NCI-H510A (cell line): ENCODE results near the gene CFAP97.
"Not testable (repeated sequence)": the region's sequence is repeated elsewhere in the genome, so short reads cannot be mapped to it uniquely, and the experiment has no call there.

Experiments
- DNase-seq: peaks from one replicate; lab custom pipeline; 2025; lab: John Stamatoyannopoulos, UW

The CFAP97 gene

DNA sequence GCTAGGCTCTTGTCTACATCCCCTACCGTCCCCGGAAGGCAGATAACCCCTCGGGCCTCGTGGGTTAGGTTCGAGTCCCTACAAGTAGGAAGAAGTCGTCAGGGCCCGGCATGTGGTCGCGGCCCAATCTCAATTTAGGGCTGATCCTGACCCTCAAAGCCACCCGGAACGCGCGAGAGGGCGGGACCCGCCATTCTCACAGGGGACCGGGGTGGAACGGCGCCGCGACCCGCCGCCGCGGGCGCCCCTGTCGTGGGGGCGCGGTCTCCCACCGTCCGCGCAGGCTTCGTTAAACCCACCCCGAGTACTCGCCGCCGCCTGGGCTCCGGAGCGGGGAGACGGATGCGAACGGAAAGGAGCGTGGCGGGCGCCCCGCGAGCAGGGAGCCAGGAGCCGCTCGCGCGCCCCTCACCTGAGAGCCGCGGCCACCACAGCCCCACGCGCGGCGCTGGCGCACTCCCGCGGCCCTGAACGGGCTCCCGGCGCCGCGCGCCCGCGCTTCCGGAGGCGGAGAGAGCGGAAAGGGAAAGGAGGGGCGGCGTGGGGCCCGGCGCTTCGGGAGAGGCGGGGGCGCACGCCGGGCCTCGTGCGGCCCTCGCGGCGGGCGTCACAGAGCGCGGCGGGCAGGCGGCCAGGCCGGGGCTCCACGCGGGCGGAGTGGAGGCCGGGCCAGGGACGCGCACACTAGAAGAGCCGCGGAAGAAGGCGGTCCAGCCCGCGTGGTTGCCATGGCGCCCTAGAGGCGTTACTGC is at the start of gene CFAP97:
TSS of gene CFAP97 (minus strand) at position 515 of the 752 bp plus-strand sequence. CDS start 12,804 bp downstream, outside the sequence.
- peak; percentile 32 for DNase-seq

DNA sequence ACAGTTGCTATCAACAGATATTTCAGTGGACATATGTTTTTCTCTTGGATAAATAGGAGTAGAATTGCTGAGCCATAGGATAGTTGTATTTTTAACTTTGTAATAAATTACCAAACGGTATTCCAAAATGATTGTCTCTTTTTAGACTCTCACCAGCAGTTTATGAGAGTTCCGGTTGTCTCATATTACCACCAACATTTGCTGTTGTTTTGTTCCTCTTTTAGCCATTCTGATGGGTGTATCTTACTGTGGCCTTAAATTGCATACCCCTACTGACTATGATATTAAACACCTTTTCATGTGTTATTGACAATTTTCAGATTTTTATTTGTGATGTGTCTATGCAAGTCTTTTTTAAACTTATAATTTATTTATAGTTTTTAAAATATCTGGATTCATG is 45.3 kb upstream of the CFAP97 start:
- DNase-seq, result no peak

DNA sequence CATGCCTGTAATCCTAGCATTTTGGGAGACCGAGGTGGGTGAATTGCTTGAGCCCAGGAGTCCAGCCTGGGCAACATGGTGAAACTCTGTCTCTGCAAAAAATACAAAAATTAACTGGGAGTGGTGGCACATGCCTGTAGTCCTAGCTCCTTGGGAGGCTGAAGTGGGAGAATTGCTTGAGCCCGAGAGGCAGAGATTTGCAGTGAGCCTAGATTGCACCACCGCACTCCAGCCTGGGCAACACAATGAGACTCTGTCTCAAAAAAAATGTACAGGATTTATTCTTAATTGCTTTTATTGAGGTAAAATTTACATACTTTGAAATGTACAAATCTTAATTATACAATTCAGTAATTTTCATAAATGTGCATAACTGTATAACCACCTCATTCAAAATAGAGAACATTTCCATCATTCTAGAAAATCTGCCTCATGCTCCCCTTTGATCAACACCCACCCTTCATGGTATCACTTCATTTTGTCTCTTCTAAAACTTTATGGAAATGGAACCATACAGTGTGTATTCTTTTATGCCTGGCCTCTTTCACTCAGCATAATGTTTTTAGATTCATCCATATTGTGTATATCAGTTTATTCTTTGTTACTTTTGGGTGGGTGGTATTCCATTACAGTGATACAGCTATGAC is 44.7 kb upstream of the CFAP97 start:
- DNase-seq, result no peak

DNA sequence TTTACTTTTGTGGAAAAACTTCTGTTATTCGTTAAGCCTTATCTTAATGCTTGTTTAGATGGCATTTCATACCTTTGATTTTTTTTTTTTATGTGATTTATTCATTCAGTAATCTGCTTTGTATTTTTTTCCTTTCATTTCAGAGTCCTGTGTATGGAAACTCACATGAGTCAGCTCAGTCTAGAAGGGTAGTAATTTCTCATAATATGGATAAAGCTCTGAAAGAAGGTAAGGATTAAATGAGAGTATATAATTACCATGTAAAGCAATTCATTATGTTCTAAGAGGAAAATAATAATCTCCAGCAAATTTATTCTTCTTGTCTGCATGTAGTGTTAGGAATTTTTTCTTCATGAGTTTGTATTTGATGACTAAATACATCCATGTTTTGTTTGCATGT is 43.4 kb upstream of the CFAP97 start:
- no peak for DNase-seq

DNA sequence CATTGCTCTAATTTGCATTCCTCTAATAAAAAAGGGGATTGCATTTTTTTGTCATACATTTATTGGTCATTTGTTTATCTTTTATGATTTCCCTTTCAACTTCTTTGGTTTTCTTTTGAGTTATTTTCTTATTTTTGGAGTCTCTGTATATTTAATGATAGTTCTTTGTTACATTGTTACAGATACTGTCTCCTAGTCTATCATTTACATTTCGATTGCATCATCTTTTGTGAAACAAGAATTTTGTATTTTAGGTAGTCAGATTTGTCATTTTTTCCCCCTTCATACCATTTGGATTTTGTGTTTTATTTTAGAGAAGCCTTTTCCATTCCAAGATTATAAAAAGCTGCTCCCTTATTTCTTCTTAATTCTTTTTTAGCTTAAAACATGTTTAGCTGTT is 42.7 kb upstream of the CFAP97 start:
- no peak for DNase-seq

DNA sequence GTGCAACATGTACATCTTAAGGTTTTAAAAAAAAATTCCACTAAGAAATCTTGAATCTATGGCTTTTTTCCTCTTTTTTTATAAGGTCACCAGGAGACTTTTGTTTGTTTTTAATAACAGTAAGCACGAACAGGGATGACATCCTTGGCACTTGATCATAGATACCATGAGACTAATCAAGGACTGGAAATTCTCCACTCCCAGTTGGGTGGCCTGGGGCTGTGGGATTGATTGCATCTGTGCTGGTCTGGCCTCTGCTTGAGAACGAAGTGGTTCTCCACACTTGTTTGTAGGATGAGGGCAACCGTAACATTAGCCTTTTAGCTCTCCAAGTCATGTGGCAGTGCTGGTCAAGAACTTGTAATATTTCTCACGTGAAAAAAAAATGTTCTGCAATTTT is 41.0 kb upstream of the CFAP97 start:
- no peak for DNase-seq

DNA sequence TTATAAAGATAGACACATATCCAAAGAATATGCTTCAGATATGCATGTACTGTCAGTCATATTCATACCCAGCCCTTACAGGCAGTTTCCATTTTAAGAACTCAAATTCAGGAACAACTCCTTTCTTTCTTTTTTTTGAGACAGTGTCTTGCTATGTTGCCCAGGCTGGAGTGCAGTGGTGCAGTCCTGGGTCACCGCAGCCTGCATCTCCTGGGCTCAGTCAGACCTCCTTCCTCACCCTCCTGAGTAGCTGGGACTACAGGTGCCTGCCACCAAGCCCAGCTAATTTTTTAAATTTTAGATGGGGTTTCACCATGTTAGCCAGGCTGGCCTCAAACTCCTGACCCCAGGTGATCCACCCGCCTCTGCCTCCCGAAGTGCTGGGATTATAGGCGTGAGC is 40.1 kb upstream of the CFAP97 start:
- no peak for DNase-seq

DNA sequence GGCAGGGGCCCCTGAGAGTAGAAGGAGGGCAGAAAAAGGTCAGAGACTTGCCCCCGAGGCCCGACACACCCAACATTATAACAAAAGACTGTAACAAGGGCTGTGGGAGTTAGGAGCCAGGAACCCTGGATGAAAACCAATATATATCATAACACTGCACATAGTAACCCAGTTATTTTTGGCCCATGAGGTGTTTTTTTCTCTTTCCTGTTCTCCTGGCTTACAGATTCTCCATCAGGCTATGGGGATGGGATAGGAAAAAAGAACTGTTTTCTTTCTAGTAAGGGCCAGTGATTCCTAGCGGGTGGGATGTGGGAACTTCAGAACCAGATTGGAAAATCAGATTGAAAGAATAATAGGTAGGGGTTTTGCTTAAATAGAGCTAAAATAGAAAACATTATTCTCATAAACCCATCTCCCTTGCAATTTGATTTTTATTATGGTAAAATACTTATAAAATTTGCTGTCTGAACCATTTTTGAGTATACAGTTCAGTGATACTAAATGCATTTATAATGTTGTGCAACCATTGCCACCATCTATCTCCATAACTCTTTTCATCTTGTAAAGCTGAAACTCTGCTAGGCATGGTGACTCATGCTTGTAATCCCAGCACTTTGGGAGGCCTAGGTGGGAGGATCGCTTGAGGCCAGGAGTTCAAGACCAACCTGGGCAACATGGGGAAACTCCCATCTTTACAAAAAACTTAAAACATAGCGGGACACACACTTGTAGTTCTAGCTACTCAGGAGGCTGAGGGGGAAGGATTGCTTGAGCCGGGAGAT is 39.1 kb upstream of the CFAP97 start:
- DNase-seq, result no peak

DNA sequence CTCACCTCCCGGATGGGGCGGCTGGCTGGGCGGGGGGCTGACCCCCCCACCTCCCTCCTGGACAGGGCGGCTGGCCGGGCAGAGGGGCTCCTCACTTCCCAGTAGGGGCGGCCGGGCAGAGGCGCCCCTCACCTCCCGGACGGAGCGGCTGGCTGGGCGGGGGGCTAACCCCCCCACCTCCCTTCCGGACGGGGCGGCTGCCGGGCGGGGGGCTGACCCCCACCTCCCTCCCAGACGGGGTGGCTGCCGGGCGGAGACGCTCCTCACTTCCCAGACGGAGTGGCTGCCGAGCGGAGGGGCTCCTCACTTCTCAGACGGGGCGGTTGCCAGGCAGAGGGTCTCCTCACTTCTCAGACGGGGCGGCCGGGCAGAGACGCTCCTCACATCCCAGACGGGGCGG is 36.7 kb upstream of the CFAP97 start:
- not testable (repeated sequence) for DNase-seq

DNA sequence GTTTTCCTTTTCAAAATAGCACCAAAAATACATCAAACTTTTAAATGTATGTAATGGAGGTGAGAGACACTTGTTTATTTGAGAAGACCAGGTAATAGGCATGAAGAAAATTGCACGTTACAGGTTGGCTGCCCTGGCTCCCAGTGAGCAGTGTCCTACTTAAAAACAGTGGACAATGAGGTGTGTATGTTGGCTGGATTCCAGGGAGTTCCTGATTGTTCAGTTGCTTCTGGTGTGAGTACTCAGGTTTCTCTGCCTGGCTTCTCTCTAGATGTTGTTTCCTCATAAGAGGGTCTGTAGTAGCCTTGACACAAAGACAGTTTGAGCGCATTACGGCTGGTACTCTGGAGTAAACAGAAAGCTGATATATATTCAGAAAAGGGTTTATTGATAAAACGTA is 35.0 kb upstream of the CFAP97 start:
- DNase-seq, result no peak

DNA sequence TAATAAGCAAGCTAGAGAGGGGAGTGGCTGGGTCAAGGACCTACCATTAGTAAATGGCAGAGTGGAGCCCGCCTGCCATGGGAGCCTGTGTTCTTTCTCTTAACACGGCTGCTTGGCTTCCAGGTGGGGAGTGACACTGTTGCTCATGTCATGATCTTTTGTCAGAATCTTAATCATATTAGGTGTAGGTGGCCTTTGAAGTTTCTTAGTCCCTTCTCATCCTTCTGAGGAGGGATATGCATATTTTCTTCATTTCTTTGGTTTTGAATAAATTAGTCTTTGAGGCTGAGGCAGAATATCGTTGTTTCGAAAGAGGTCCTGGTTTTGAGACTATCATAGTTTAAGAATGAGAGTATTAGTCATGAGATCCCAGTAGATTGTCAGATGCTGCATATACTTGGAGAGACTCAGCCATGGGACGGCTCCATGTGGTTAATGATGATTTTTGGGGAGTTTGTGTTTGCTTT is 34.4 kb upstream of the CFAP97 start:
- DNase-seq, result no peak

DNA sequence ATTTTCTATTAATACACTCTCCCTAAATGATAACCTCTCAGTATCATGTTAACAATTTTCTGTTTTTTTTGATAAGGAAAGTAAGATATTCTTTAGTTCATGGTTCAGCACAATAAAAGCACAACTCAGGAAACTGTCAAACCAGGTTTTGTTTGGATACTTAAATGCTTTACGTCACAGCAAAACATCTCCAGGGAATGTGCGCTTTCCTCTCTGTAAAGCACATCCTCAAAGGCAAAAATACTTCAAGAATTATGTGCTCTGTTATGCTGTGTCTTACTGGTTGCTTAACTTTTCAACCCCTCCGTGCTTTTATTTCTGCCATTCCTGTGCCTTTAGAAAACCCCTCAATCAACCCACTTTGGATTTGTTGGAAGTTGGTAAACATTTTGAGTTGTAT is 33.4 kb upstream of the CFAP97 start:
- no peak for DNase-seq

DNA sequence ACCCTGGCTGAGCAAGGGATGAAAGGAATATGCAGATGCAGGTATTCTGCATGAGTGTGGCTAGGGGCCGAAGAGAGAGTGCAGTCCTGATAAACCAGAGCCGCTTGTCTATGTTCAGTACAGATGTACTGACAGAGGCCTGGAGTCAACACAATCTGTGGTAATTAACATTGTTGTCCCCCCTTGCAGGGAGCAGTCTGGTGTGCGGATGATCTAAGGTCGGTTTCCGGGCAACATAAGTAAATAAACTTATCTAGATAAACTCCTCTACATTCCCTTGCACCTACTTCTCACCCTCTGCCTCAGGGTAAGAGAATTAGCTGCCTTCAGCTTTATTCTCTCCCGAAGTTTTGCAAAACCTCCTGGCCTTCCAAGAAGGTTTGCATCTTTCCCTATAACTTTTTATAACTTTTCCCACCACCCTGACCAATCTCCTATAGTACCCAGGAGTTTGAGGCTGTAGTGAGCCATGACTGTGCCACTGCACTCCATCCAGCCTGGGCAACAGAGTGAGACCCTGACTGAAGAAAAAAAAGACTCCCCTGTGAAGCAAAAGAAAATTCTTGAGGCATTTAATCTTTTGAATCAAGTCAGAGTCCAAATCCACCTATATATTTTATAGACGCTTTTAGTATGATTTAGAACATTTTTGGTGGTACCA is 32.2 kb upstream of the CFAP97 start:
- DNase-seq, result no peak

DNA sequence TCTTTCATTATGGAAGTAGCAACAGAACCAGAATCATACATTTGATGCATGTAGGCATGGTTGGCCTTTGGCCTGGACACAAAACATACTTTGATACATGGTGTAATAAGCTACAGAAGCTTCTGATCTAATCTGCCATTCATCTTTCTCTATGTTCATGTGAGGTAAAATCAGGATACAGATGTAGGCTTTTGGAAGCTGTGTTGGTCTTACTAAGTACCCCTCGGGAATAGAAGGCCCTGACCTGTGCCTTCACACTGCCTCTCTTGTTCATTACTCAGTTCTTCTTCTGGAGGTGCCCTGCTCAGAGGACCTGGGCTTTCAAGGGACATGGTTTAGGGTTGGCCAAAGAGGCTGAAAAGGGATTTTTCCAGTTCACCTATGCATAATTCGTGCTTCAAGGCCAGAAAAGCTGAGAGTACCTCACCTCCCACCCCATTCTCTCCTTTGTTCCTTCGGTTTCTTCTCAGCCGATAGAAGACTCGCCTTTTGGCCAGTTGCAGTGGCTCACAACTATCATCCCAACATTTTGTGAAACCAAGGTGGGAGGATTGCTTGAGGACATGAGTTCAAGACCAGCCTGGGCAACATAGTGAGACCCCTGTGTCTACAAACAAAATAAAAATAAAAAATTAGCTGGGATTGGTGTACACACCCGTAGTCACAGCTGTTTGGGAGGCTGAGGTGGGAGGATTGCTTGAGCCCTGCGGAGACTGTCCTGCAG is 31.5 kb upstream of the CFAP97 start:
- DNase-seq, result no peak

DNA sequence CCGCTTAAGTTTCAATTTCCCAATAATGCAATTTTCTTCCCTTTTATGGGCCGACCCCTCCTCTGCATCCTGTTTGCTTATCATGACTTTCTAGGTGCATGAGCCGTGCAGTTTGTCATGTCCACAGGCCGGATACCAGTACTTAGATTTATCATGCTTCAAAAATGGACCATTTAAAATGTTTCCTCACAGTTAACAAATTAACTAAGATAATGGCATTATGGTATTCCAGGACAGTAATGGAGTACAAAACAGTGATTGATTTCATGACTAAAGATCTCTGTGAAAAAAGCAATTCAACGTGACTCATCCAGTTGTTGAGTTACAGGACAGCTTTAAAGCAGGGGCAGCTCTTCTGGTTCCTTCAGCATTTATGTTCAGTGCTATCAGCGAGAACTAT is 28.6 kb upstream of the CFAP97 start:
- DNase-seq, result no peak

DNA sequence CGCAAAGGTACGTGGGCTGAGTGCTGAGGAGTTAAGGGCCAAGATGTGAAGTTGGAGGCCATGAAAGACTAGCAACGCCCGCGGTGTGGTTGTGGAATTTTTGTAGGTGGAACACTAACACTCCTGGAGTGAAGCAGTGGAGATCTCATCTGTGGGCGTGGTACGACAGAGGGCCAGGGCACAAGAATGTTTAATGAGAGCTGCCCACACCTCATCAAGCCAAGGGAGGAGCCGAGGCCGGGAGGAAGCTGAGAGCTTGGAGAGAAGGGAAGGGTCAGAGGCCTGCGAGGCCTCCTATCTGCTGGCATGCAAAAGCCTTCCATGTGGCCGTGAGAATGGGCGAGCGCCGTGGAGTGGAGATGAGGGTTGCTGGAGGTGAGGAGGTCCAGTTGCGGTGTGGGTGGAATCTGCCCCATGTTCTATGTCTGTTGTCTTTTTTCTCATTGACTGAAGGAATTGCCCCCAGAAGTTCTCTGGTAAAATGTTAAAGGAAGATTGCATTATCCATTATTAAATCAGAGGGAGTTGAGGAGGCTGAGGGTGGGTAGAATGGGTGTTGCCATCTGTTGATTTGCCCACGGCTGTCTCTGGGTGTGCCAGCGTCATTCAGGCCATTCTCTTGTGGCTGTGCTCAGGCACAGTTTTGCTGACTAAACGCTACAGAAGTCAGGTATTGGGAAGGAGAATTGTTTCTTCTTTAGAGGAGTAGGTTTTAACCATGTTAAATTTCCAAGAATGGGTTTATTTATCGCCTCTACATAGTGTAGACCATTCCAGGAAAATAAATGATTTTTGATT is 25.4 kb upstream of the CFAP97 start:
- DNase-seq, result no peak

DNA sequence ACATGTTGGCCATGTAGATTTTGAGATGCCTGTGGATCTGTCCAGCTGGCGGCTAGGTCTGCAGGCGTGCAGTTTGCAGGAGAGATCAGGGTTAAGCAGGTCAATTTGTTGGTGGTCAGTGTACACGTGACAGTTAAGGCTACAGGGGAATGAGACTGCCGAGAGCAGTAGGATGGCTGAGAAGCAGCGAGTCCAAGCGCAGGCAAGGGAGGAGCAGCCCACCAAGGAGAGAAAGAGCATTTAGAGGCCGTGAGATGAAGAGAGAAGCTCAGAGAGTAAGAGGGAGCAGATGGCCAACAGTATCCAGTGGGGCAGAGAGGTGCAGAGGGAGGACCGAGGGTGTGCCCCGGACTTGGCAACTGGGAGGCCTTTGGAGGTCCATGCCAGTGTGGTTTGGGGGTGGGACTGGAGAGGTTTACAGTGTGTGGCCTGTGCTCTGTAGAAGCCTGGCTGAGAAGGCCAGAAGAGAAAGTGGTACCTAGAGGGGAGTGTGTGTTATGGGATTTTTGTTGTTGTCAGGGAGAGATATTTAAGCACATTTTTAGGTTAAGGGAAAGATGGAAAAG is 24.0 kb upstream of the CFAP97 start:
- no peak for DNase-seq

DNA sequence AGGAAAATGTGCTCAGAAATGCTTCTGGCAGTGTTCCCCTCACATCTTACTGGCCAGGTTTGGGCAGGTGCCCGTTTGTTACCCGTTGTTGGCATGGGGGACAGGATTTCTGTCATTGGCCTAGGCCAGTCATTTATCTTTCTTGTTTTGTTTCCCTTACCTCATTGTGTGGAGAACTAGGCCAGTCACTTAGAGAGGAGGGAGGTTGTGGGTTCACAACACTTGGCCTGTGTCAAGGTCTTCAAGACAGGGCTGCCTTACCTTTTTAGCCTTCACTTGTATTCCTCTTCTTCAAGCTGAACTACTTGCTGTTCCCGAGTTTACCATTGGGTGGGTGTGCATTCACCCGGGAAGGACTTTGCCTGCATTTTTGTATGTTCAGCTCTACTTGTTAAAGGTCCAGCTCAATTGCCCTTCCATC is 23.3 kb upstream of the CFAP97 start:
- DNase-seq, result no peak

DNA sequence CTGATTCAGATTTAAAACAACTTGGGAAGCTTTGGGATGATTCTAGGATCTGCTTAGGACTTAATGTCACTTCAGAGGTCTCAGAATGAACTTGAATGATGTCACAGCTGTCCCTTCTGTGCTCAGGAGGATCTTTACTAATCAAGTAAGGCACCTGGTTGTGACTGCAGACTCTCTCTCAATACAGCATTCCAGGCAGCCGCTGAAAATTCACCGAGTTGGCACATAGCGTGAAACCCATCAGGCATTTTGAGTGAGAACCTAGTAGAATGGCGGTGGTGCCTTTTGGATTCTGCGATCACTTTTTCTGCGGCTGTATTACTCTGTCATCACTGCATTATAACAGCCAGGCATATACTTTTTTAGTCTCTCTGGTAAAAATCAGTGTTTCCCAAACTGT is 22.1 kb upstream of the CFAP97 start:
- no peak for DNase-seq

DNA sequence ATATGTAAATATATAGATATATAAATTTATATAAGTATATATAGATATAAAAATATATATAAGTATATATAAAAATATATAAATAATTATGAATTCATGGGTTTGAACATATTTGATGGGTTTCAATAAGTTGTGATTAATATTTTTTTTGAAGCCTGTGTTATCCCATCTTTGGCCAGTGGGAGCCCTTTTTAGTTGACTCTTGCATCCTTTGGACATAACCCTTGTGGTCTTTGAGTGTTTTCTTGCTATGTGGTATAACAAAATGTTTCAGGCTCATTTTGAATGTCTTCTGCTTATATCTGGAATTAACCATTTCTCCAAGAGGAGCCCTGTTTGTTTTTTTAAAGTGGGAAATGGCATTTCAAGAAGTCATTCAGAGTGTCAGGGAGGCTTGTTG is 20.8 kb upstream of the CFAP97 start:
- no peak for DNase-seq

DNA sequence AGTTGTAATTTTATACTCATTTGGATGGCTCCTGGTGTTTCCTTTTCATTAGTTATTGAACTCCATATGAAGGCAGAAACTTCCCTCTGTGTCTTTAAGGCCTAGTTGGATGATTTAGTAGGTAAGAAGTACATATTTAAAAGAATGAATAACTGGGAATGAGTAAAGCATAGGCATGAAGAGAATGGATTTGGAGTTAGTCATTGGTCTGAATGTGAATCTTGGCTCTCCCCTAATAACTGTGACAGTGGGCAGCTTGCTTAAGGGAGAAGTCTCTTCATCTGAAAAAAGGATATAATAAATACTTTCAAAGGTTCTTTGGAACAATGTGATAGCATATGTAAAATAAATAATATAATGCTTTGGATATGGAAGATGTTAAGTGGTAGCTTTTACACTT is 18.8 kb upstream of the CFAP97 start:
- no peak for DNase-seq
